ENCODE data around the gene DDR1.

DNA sequence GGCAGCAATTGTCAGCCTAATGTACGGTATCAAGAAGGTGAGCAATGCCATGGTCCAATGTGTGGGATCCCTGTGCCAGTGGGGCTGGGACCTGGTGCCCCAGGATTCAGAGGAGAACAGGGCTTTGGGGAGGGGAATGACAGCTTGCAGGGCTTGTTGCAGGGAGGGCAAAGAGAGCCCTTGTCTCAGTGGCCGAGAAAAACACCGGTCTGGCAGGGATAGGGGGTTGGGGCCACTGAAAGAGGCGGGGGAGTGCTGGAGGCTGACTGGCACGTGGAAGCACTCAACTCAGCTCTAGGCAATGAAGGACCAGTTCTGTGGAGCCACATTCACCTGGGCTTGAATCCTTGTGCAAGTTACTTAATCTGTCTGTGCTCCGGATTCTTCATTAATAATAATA, 52.9 kb downstream of the DDR1 start:
- TF ChIP-seq, protein P1, sequence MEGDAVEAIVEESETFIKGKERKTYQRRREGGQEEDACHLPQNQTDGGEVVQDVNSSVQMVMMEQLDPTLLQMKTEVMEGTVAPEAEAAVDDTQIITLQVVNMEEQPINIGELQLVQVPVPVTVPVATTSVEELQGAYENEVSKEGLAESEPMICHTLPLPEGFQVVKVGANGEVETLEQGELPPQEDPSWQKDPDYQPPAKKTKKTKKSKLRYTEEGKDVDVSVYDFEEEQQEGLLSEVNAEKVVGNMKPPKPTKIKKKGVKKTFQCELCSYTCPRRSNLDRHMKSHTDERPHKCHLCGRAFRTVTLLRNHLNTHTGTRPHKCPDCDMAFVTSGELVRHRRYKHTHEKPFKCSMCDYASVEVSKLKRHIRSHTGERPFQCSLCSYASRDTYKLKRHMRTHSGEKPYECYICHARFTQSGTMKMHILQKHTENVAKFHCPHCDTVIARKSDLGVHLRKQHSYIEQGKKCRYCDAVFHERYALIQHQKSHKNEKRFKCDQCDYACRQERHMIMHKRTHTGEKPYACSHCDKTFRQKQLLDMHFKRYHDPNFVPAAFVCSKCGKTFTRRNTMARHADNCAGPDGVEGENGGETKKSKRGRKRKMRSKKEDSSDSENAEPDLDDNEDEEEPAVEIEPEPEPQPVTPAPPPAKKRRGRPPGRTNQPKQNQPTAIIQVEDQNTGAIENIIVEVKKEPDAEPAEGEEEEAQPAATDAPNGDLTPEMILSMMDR (optimal IDR thresholded peaks at IDR 0.05 in 1 of 3, IDR thresholded peaks at IDR 0.05 in 1 of 3, conservative IDR thresholded peaks at IDR 0.05 in 1 of 3; ENCODE audit: extremely low read depth in 1 of 3, insufficient read depth in 2 of 3, low read length in 3 of 3) = no peak
- TF ChIP-seq EZH2 (IDR thresholded peaks at IDR 0.05; ENCODE audit: low read length) = no peak
